ENCODE measurements around the gene EEF1AKMT4.
A peak's percentile ranks its signal among the peaks of the same experiment; 100 is the strongest.

EEF1AKMT4 gene

GRCh38 chr3:184248454-184249411, 739 bp upstream of the EEF1AKMT4 start, which contains the start of gene ALG3:
ALG3 (minus strand) TSS chr3:184248962; CDS start chr3:184248940, 22 bp downstream.
- Histone ChIP-seq H3K4me3 (peak within 1 kb of the TSS; percentile 71), H3K27ac (peak within 1 kb of the TSS; percentile 54 to 82)
- DNase-seq (ENCODE audit: low spot score), result peak; percentile 79
- no peak for TF ChIP-seq CTCF (IDR thresholded peaks at IDR 0.05)

GRCh38 chr3:184250167-184250828, 826 bp downstream of the EEF1AKMT4 start:
- H3K4me3 ChIP-seq, result peak overlapping the region; percentile 71
- peak; percentile 90 for TF ChIP-seq CTCF (IDR thresholded peaks at IDR 0.05)
- H3K27ac ChIP-seq, result peak overlapping the region in 1 of 2 donors; percentile 38
- DNase-seq (ENCODE audit: low spot score), result no peak

- H3K4me3 ChIP-seq, result no peak overlapping the region
- no peak overlapping the region for H3K27ac ChIP-seq
- TF ChIP-seq CTCF (IDR thresholded peaks at IDR 0.05), result no peak
- no peak for DNase-seq (ENCODE audit: low spot score)
Measured at GRCh38 chr3:184255291-184256039, 6.0 kb downstream of the EEF1AKMT4 start.

- DNase-seq (ENCODE audit: low spot score), result no peak
- no peak overlapping the region for H3K27ac ChIP-seq
- TF ChIP-seq CTCF (IDR thresholded peaks at IDR 0.05), result no peak
- H3K4me3 ChIP-seq, result no peak overlapping the region
Measured at GRCh38 chr3:184257083-184257915, 7.8 kb downstream of the EEF1AKMT4 start.

GRCh38 chr3:184258926-184259325, 9.5 kb downstream of the EEF1AKMT4 start:
- no peak for DNase-seq (ENCODE audit: low spot score)
- no peak for TF ChIP-seq CTCF (IDR thresholded peaks at IDR 0.05)
- Histone ChIP-seq H3K4me3 (no peak overlapping the region), H3K27ac (no peak overlapping the region)

- no peak overlapping the region for H3K27ac ChIP-seq
- TF ChIP-seq CTCF (IDR thresholded peaks at IDR 0.05), result no peak
- DNase-seq (ENCODE audit: low spot score), result no peak
- peak overlapping the region; percentile 76 for H3K4me3 ChIP-seq
Measured at GRCh38 chr3:184259396-184259877, 10.0 kb downstream of the EEF1AKMT4 start.
